A549 (cell line): ENCODE measurements around the gene CARS1. TPM values are rescaled to one million over a fixed set of nuclear protein-coding genes. Genes with fewer than 3 reads are reported as not detected.
A peak's percentile ranks its signal among the peaks of the same experiment; 100 is the strongest.

ENCODE experiments used
- ATAC-seq, 2 experiments: fragments of 200-7000 bp in 1 of 2; fragments of >200 bp in 1 of 2; cut with Nextera tagmentation in 1 of 2; cut with Tn5 transposase in 1 of 2; 3 replicates each; pipeline versions ENCODE4 v1.8.0 to v1.9.1; 2018 to 2020; ENCODE audit warnings: mild to moderate bottlenecking in 1 of 2, moderate library complexity in 1 of 2
- CTCF ChIA-PET: fragments of 300-600 bp; sonication (Branson Sonifier 250); formaldehyde crosslinking; extraction: SDS; loops from one replicate; lab custom pipeline; 2021; ENCODE audit warnings: antibody characterized with exemption, inconsistent platforms; lab: Yijun Ruan, JAX
- POLR2A ChIA-PET: fragments of 350-600 bp; formaldehyde crosslinking; extraction: SDS; loops from one replicate; lab custom pipeline; 2021; ENCODE audit warnings: antibody characterized with exemption, inconsistent platforms; lab: Yijun Ruan, JAX
- DNase-seq, 2 experiments: peaks; one replicate each; pipeline versions ENCODE4 v3.0.0 to v3.0.0-alpha.2; 2011 to 2016; ENCODE audit warnings: low read depth in 1 of 2, low spot score in 1 of 2
- FAIRE-seq: peaks from 2 replicates; lab custom pipeline; 2011; peaks lifted over from hg19 to GRCh38; lab: Jason Lieb, UNC
- H3K27ac ChIP-seq, 2 experiments: fragments of >200 bp; sonication (Bioruptor Twin); formaldehyde crosslinking; 3 replicates each; pipeline ENCODE4 v1.5.1; 2016 to 2017
- H3K4me1 ChIP-seq: fragments of >200 bp; sonication (Bioruptor Twin); formaldehyde crosslinking; 3 replicates; pipeline ENCODE4 v1.6.1; 2016
- H3K4me2 ChIP-seq: fragments of >200 bp; sonication (Bioruptor Twin); formaldehyde crosslinking; 3 replicates; pipeline ENCODE4 v1.6.1; 2016
- H3K4me3 ChIP-seq: fragments of >200 bp; sonication (Bioruptor Twin); formaldehyde crosslinking; 3 replicates; pipeline ENCODE4 v1.5.1; 2016
- H3K9me3 ChIP-seq: fragments of >200 bp; sonication (Bioruptor Twin); formaldehyde crosslinking; 3 replicates; pipeline ENCODE4 v1.6.1; 2016
- BHLHE40 ChIP-seq: IDR thresholded peaks from 2 replicates; pipeline ENCODE4 v1.6.1; 2012; ENCODE audit warnings: low read depth, low read length, inconsistent platforms
- CBX8 ChIP-seq: fragments of 200-600 bp; sonication (generic); IDR thresholded peaks from 2 replicates; pipeline ENCODE4 v1.6.1; 2016
- CEBPB ChIP-seq, 2 experiments: fragments of >200 bp in 1 of 2; sonication (Bioruptor Twin) in 1 of 2; formaldehyde crosslinking in 1 of 2; IDR thresholded peaks; 2 replicates each; pipeline ENCODE4 v1.6.1; 2012 to 2016
- EHMT2 ChIP-seq: fragments of 200-600 bp; sonication (generic); IDR thresholded peaks from 2 replicates; pipeline ENCODE4 v1.6.1; 2016; ENCODE audit warnings: antibody characterized with exemption, low read depth, mild to moderate bottlenecking, moderate library complexity
- EP300 ChIP-seq, 2 experiments: fragments of >200 bp; sonication (Bioruptor Twin); formaldehyde crosslinking; IDR thresholded peaks; 2 replicates in 1 of 2; 3 replicates in 1 of 2; pipeline ENCODE4 v1.6.1; 2016 to 2017
- ESRRA ChIP-seq: fragments of 150-350 bp; IDR thresholded peaks from 2 replicates; pipeline ENCODE4 v1.6.1; 2014; ENCODE audit warnings: mild to moderate bottlenecking, low read length, borderline replicate concordance
- GATA3 ChIP-seq: IDR thresholded peaks from 2 replicates; pipeline ENCODE4 v1.6.1; 2012; ENCODE audit warnings: borderline replicate concordance
- HDAC2 ChIP-seq: fragments of 200-600 bp; sonication (generic); IDR thresholded peaks from 2 replicates; pipeline ENCODE4 v1.6.1; 2016
- HOXB5 ChIP-seq: fragments of 250-450 bp; sonication (Bioruptor Pico); IDR thresholded peaks from 2 replicates; pipeline ENCODE4 v1.5.0; 2020; ENCODE audit warnings: mild to moderate bottlenecking, moderate library complexity
- KDM1A ChIP-seq: fragments of 200-600 bp; sonication (generic); IDR thresholded peaks from 2 replicates; pipeline ENCODE4 v1.6.1; 2016; ENCODE audit warnings: low read depth, mild to moderate bottlenecking
- MAFK ChIP-seq: fragments of 450-650 bp; IDR thresholded peaks from 2 replicates; pipeline ENCODE4 v1.6.1; 2014; ENCODE audit not compliant: partially characterized antibody
- MAX ChIP-seq: IDR thresholded peaks from 2 replicates; pipeline ENCODE4 v1.6.1; 2012
- NFE2L2 ChIP-seq: fragments of 150-350 bp; conservative IDR thresholded peaks from 2 replicates; pipeline ENCODE4 v1.6.1; 2014; ENCODE audit warnings: low read length
- POLR2A ChIP-seq: IDR thresholded peaks from 2 replicates; pipeline ENCODE4 v1.6.1; 2012; ENCODE audit warnings: mild to moderate bottlenecking, low read length
- RAD21 ChIP-seq, 2 experiments: fragments of >200 bp in 1 of 2; sonication (Bioruptor Twin) in 1 of 2; formaldehyde crosslinking in 1 of 2; IDR thresholded peaks in 1 of 2; conservative IDR thresholded peaks in 1 of 2; 2 replicates in 1 of 2; 3 replicates in 1 of 2; pipeline ENCODE4 v1.6.1; 2012 to 2018; ENCODE audit warnings: inconsistent platforms in 1 of 2
- RFX5 ChIP-seq: fragments of 450-650 bp; IDR thresholded peaks from 2 replicates; pipeline ENCODE4 v1.7.1; 2014; ENCODE audit warnings: antibody characterized with exemption, mild to moderate bottlenecking, moderate library complexity
- SREBF2 ChIP-seq: fragments of 450-650 bp; IDR thresholded peaks from 2 replicates; pipeline ENCODE4 v1.6.1; 2014; ENCODE audit warnings: mild to moderate bottlenecking, moderate library complexity
- ZNF302 ChIP-seq: fragments of 250-450 bp; sonication (Bioruptor Pico); IDR thresholded peaks from 2 replicates; pipeline ENCODE4 v1.9.0; 2021; ENCODE audit warnings: inconsistent platforms, mild to moderate bottlenecking, moderate library complexity
- ZSCAN20 ChIP-seq: fragments of 250-450 bp; sonication (Bioruptor Pico); IDR thresholded peaks from 2 replicates; pipeline ENCODE4 v1.8.0; 2022; ENCODE audit warnings: mild to moderate bottlenecking, moderate library complexity
- WGBS: methylation state at CpG from one replicate; pipeline ENCODE4 v1.1.6; 2017; ENCODE audit errors: missing lambda C conversion rate; 5-methylcytosine and 5-hydroxymethylcytosine counted together
- polyA plus RNA-seq, 4 experiments: library from polyadenylated mRNA; depleted of rRNA in 3 of 4; stranded (reverse); fragments of >200 nt; fragmentation: RNase III in 1 of 4; extraction: RNeasy Plus Mini Kit Qiagen cat#74134 plus additional on column Dnase treatment in 1 of 4; gene quantifications; 2 replicates in 3 of 4; 3 replicates in 1 of 4; pipeline ENCODE4 v1.2.3, GENCODE V29; 2011 to 2017
- TF ChIP-seq, protein P1 (sequence below): fragments of 200-600 bp; sonication (generic); IDR thresholded peaks from 2 replicates; pipeline ENCODE4 v1.6.1; 2016; ENCODE audit warnings: antibody characterized with exemption, mild to moderate bottlenecking, moderate library complexity
- TF ChIP-seq, protein P2 (sequence below): fragments of 250-450 bp; sonication (Bioruptor Pico); IDR thresholded peaks from 2 replicates; pipeline ENCODE4 v1.5.0; 2021; ENCODE audit warnings: mild to moderate bottlenecking, moderate library complexity, borderline replicate concordance
- TF ChIP-seq, protein P3 (sequence below): fragments of >200 bp; sonication (Bioruptor Twin); formaldehyde crosslinking; IDR thresholded peaks from 3 replicates; pipeline ENCODE4 v1.6.1; 2016
- TF ChIP-seq, protein P4 (sequence below): fragments of 250-450 bp; sonication (Bioruptor Pico); IDR thresholded peaks from 2 replicates; pipeline ENCODE4 v1.5.0; 2020; ENCODE audit warnings: low read depth, mild to moderate bottlenecking, moderate library complexity

CARS1 gene
- polyA plus RNA-seq, 2 of the 4 experiments (the other 2 are of a cell fraction) = 52.7 to 130 TPM

GRCh38 chr11:2955906-2956476, 101.2 kb downstream of the CARS1 start:
- Histone ChIP-seq H3K4me2 (no peak overlapping the region), H3K4me1 (peaks cover 5% of the 10 kb centered on the region; the same call in 1 of the 3 replicates), H3K27ac (no peak overlapping the region), H3K4me3 (no peak overlapping the region), H3K9me3 (no peaks in the 10 kb centered on the region)
- POLR2A ChIA-PET = interaction anchor here (0.6 kb wide), 1 partner anchor 36 kb away, joined by 3 read pairs; the partner anchor contains the start of gene NAP1L4
- ATAC-seq (peak in 1 of 2 experiments; percentile 45; a peak in 3 of 6 replicates), DNase-seq (no peak), FAIRE-seq (no peak)
- WGBS = 77% methylated on average over 6 of the region's 6 CpGs
- no peak for TF ChIP-seq RAD21 (conservative IDR thresholded peaks at IDR 0.05 in 1 of 2, IDR thresholded peaks at IDR 0.05 in 1 of 2)
- no peak for TF ChIP-seq CBX8
- no peak for TF ChIP-seq ESRRA
- TF ChIP-seq POLR2A = no peak
- TF ChIP-seq CEBPB (IDR thresholded peaks at IDR 0.05) = 0 out of 4 replicates have a peak, but pooled peaks of 1 of the 2 experiments have one; percentile 11
- TF ChIP-seq KDM1A = no peak
- no peak for TF ChIP-seq SREBF2
- CTCF ChIA-PET = interaction anchor here (0.6 to 2.7 kb wide), 7 partner anchors 10 to 423 kb away, joined by 3 to 11 read pairs (median 4); no protein-coding TSS in a partner anchor

DNA sequence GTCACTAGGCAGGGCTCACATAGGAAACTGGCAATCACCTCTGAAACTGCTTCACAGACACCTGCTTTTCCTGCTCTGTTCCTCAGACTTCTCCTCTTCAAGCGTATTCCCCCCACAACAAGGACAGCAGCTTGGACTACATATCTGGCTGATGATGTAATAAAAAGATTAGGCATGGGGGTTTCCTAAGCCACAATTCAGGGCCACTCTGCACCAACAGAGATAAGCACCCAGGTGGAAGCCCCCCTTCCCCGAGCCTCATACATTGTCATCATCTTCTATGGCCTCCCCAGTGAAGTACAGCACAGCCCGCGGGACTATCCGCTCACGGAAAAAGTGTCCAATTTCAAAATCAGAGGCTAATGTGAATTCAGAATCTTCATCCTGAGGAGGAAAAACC, 103.0 kb downstream of the CARS1 start:
- ATAC-seq = no peak
- no peak for TF ChIP-seq MAFK
- TF ChIP-seq HOXB5 (CRISPR knock-in tag) = no peak
- TF ChIP-seq, protein P1, sequence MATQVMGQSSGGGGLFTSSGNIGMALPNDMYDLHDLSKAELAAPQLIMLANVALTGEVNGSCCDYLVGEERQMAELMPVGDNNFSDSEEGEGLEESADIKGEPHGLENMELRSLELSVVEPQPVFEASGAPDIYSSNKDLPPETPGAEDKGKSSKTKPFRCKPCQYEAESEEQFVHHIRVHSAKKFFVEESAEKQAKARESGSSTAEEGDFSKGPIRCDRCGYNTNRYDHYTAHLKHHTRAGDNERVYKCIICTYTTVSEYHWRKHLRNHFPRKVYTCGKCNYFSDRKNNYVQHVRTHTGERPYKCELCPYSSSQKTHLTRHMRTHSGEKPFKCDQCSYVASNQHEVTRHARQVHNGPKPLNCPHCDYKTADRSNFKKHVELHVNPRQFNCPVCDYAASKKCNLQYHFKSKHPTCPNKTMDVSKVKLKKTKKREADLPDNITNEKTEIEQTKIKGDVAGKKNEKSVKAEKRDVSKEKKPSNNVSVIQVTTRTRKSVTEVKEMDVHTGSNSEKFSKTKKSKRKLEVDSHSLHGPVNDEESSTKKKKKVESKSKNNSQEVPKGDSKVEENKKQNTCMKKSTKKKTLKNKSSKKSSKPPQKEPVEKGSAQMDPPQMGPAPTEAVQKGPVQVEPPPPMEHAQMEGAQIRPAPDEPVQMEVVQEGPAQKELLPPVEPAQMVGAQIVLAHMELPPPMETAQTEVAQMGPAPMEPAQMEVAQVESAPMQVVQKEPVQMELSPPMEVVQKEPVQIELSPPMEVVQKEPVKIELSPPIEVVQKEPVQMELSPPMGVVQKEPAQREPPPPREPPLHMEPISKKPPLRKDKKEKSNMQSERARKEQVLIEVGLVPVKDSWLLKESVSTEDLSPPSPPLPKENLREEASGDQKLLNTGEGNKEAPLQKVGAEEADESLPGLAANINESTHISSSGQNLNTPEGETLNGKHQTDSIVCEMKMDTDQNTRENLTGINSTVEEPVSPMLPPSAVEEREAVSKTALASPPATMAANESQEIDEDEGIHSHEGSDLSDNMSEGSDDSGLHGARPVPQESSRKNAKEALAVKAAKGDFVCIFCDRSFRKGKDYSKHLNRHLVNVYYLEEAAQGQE = no peak
- TF ChIP-seq, protein P2, sequence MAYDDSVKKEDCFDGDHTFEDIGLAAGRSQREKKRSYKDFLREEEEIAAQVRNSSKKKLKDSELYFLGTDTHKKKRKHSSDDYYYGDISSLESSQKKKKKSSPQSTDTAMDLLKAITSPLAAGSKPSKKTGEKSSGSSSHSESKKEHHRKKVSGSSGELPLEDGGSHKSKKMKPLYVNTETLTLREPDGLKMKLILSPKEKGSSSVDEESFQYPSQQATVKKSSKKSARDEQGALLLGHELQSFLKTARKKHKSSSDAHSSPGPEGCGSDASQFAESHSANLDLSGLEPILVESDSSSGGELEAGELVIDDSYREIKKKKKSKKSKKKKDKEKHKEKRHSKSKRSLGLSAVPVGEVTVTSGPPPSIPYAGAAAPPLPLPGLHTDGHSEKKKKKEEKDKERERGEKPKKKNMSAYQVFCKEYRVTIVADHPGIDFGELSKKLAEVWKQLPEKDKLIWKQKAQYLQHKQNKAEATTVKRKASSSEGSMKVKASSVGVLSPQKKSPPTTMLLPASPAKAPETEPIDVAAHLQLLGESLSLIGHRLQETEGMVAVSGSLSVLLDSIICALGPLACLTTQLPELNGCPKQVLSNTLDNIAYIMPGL = no peak
- TF ChIP-seq SREBF2 = no peak
- no peak for TF ChIP-seq ZSCAN20 (CRISPR knock-in tag)
- TF ChIP-seq, all 56 proteins: peak for 0
- Histone ChIP-seq H3K9me3 (no peaks in the 10 kb centered on the region), H3K4me1 (peaks cover 5% of the 10 kb centered on the region; the same call in 1 of the 3 replicates), H3K4me2 (no peak overlapping the region), H3K4me3 (no peak overlapping the region), H3K27ac (no peak overlapping the region)
- no peak for DNase-seq
- WGBS = 91% methylated on average over 6 of the region's 6 CpGs
- FAIRE-seq = no peak
- POLR2A ChIA-PET = interaction anchor here (1.1 kb wide), 1 partner anchor 38 kb away, joined by 4 read pairs; the partner anchor contains the start of gene NAP1L4
- CTCF ChIA-PET = interaction anchor here (1.1 to 2.7 kb wide), 5 partner anchors 12 to 62 kb away, joined by 3 to 15 read pairs (median 4); no protein-coding TSS in a partner anchor

- WGBS = 77% methylated on average over 6 of the region's 6 CpGs
- ATAC-seq = no peak; a peak in 1 of 6 replicates
- Histone ChIP-seq H3K27ac (no peak overlapping the region), H3K9me3 (no peaks in the 10 kb centered on the region), H3K4me2 (no peak overlapping the region), H3K4me1 (peaks cover 5% of the 10 kb centered on the region; the same call in 1 of the 3 replicates), H3K4me3 (no peak overlapping the region)
- FAIRE-seq = no peak
- no peak for TF ChIP-seq BHLHE40
- TF ChIP-seq, protein P3, sequence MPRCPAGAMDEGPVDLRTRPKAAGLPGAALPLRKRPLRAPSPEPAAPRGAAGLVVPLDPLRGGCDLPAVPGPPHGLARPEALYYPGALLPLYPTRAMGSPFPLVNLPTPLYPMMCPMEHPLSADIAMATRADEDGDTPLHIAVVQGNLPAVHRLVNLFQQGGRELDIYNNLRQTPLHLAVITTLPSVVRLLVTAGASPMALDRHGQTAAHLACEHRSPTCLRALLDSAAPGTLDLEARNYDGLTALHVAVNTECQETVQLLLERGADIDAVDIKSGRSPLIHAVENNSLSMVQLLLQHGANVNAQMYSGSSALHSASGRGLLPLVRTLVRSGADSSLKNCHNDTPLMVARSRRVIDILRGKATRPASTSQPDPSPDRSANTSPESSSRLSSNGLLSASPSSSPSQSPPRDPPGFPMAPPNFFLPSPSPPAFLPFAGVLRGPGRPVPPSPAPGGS = no peak
- no peak for TF ChIP-seq SREBF2
- TF ChIP-seq CBX8 = no peak
- TF ChIP-seq EHMT2 = no peak
- TF ChIP-seq HOXB5 (CRISPR knock-in tag) = no peak
- TF ChIP-seq, protein P4, sequence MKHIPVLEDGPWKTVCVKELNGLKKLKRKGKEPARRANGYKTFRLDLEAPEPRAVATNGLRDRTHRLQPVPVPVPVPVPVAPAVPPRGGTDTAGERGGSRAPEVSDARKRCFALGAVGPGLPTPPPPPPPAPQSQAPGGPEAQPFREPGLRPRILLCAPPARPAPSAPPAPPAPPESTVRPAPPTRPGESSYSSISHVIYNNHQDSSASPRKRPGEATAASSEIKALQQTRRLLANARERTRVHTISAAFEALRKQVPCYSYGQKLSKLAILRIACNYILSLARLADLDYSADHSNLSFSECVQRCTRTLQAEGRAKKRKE (CRISPR knock-in tag) = no peak
- no peak for TF ChIP-seq MAX
- TF ChIP-seq NFE2L2 = no peak
- TF ChIP-seq RFX5 = no peak
- TF ChIP-seq HDAC2 = no peak
- no peak for TF ChIP-seq ZNF302 (CRISPR knock-in tag)
- no peak for TF ChIP-seq POLR2A
- TF ChIP-seq EP300 (IDR thresholded peaks at IDR 0.05) = no peak
- no peak for TF ChIP-seq GATA3
- ChIA-PET POLR2A (no interaction called here), CTCF (interaction anchor here (1.0 to 2.6 kb wide), 3 partner anchors 10 to 22 kb away, joined by 3 to 15 read pairs (median 7); partner anchors contain the start of gene PHLDA2)
- no peak for DNase-seq
Measured at GRCh38 chr11:2952290-2952689, 104.9 kb downstream of the CARS1 start.
